ENCODE data around the gene TRPV6. TPM values are rescaled to one million over a fixed set of nuclear protein-coding genes. Genes with fewer than 3 reads are reported as not detected.

The TRPV6 gene
- polyA plus RNA-seq, 1 donor (not counting 4 experiments of a cell fraction or from before 2014, with no cell fraction given) = 1.5 TPM

- Histone ChIP-seq H4K20me1 (ENCODE audit: control insufficient read depth, extremely low read depth, insufficient read depth, low read length) (no peaks in the 10 kb centered on the region), H3K9me3 (ENCODE audit: control insufficient read depth, low read depth, low read length) (no peaks in the 10 kb centered on the region), H2AFZ (ENCODE audit: control insufficient read depth, low read length) (no peak overlapping the region), H3K27ac (ENCODE audit: control insufficient read depth, insufficient read depth, low read length) (no peak overlapping the region), H3K9me1 (ENCODE audit: control insufficient read depth, extremely low read depth, insufficient read depth, low read length) (no peaks in the 10 kb centered on the region), H3K36me3 (ENCODE audit: control insufficient read depth in 2 of 2, extremely low read depth in 1 of 2, insufficient read depth in 2 of 2, low read length in 2 of 2) (no peaks in the 10 kb centered on the region), H3K27me3 (ENCODE audit: control insufficient read depth, extremely low read depth, insufficient read depth, low read length) (no peaks in the 10 kb centered on the region), H3K9ac (ENCODE audit: control insufficient read depth, extremely low read depth, insufficient read depth, low read length) (no peak overlapping the region), H3K4me2 (ENCODE audit: control insufficient read depth, extremely low read depth, insufficient read depth, low read depth, low read length) (no peak overlapping the region), H3K4me3 (ENCODE audit: control insufficient read depth in 2 of 3, extremely low read depth in 1 of 3, insufficient read depth in 2 of 3, low read depth in 1 of 3, low read length in 3 of 3) (no peak overlapping the region), H3K79me2 (ENCODE audit: control insufficient read depth, insufficient read depth, low read length) (no peaks in the 10 kb centered on the region), H3K4me1 (ENCODE audit: control insufficient read depth, extremely low read depth, insufficient read depth, low read length) (peaks cover 17% of the 10 kb centered on the region)
- TF ChIP-seq EZH2 (IDR thresholded peaks at IDR 0.05; ENCODE audit: low read length) (no peak), CTCF (optimal IDR thresholded peaks at IDR 0.05 in 1 of 3, IDR thresholded peaks at IDR 0.05 in 1 of 3, conservative IDR thresholded peaks at IDR 0.05 in 1 of 3; ENCODE audit: extremely low read depth in 1 of 3, insufficient read depth in 2 of 3, low read length in 3 of 3) (no peak)
- FAIRE-seq (no peak), DNase-seq (ENCODE audit: low read depth, low spot score) (no peak)
- dilution Hi-C loops (cut with MboI; ENCODE audit: extremely low pct_ligation_motif_present, low sequenced_read_pairs) = no loop called here
Measured at GRCh38 chr7:142886866-142887265, 1.3 kb upstream of the TRPV6 start.

GRCh38 chr7:142884286-142884640, 1.3 kb downstream of the TRPV6 start:
- Histone ChIP-seq H3K79me2 (ENCODE audit: control insufficient read depth, insufficient read depth, low read length) (no peaks in the 10 kb centered on the region), H3K27me3 (ENCODE audit: control insufficient read depth, extremely low read depth, insufficient read depth, low read length) (no peaks in the 10 kb centered on the region), H3K4me3 (ENCODE audit: control insufficient read depth in 2 of 3, extremely low read depth in 1 of 3, insufficient read depth in 2 of 3, low read depth in 1 of 3, low read length in 3 of 3) (no peak overlapping the region), H3K9ac (ENCODE audit: control insufficient read depth, extremely low read depth, insufficient read depth, low read length) (no peak overlapping the region), H4K20me1 (ENCODE audit: control insufficient read depth, extremely low read depth, insufficient read depth, low read length) (no peaks in the 10 kb centered on the region), H3K36me3 (ENCODE audit: control insufficient read depth in 2 of 2, extremely low read depth in 1 of 2, insufficient read depth in 2 of 2, low read length in 2 of 2) (no peaks in the 10 kb centered on the region), H2AFZ (ENCODE audit: control insufficient read depth, low read length) (no peak overlapping the region), H3K9me1 (ENCODE audit: control insufficient read depth, extremely low read depth, insufficient read depth, low read length) (no peaks in the 10 kb centered on the region), H3K4me2 (ENCODE audit: control insufficient read depth, extremely low read depth, insufficient read depth, low read depth, low read length) (no peak overlapping the region), H3K9me3 (ENCODE audit: control insufficient read depth, low read depth, low read length) (no peaks in the 10 kb centered on the region), H3K27ac (ENCODE audit: control insufficient read depth, insufficient read depth, low read length) (no peak overlapping the region), H3K4me1 (ENCODE audit: control insufficient read depth, extremely low read depth, insufficient read depth, low read length) (peaks cover 18% of the 10 kb centered on the region)
- DNase-seq (ENCODE audit: low read depth, low spot score) (no peak), FAIRE-seq (no peak)
- dilution Hi-C loops (cut with MboI; ENCODE audit: extremely low pct_ligation_motif_present, low sequenced_read_pairs) = no loop called here
- TF ChIP-seq EZH2 (IDR thresholded peaks at IDR 0.05; ENCODE audit: low read length) = no peak
- TF ChIP-seq CTCF (optimal IDR thresholded peaks at IDR 0.05 in 1 of 3, IDR thresholded peaks at IDR 0.05 in 1 of 3, conservative IDR thresholded peaks at IDR 0.05 in 1 of 3; ENCODE audit: extremely low read depth in 1 of 3, insufficient read depth in 2 of 3, low read length in 3 of 3) = no peak
